Measurements from ENCODE around the gene ALLC. TPM values are rescaled to one million over a fixed set of nuclear protein-coding genes. Genes with fewer than 3 reads are reported as not detected.
"Not testable (repeated sequence)": the region's sequence is repeated elsewhere in the genome, so short reads cannot be mapped to it uniquely, and the experiment has no call there.

Gene ALLC
- total RNA-seq, 1 donor from 2014 or later, result not detected

- peak; percentile 65 for DNase-seq (ENCODE audit: extremely low spot score, unreplicated experiment)
- no peaks in the 10 kb centered on the region for H3K36me3 Mint-ChIP-seq (ENCODE audit: unreplicated experiment)
- H3K9me3 Mint-ChIP-seq (ENCODE audit: unreplicated experiment), result no peaks in the 10 kb centered on the region
- H3K4me3 Mint-ChIP-seq (ENCODE audit: unreplicated experiment), result no peak overlapping the region
- H3K4me1 Mint-ChIP-seq (ENCODE audit: unreplicated experiment), result no peaks in the 10 kb centered on the region
- H3K27ac Mint-ChIP-seq (ENCODE audit: unreplicated experiment), result no peak overlapping the region
- peaks cover 3% of the 10 kb centered on the region for H3K27me3 Mint-ChIP-seq (ENCODE audit: unreplicated experiment)
- TF ChIP-seq CTCF (IDR thresholded peaks at IDR 0.05), result no peak
Observed at GRCh38 chr2:3611589-3611988, 46.4 kb upstream of the ALLC start.

- Mint-ChIP-seq H3K9me3 (ENCODE audit: unreplicated experiment) (no peaks in the 10 kb centered on the region), H3K27ac (ENCODE audit: unreplicated experiment) (no peak overlapping the region), H3K4me3 (ENCODE audit: unreplicated experiment) (no peak overlapping the region), H3K36me3 (ENCODE audit: unreplicated experiment) (no peaks in the 10 kb centered on the region), H3K4me1 (ENCODE audit: unreplicated experiment) (no peaks in the 10 kb centered on the region), H3K27me3 (ENCODE audit: unreplicated experiment) (peaks cover 3% of the 10 kb centered on the region)
- no peak for TF ChIP-seq CTCF (IDR thresholded peaks at IDR 0.05)
- DNase-seq (ENCODE audit: extremely low spot score, unreplicated experiment), result peak; percentile 81
Observed at GRCh38 chr2:3612639-3613523, 45.1 kb upstream of the ALLC start.

- no peaks in the 10 kb centered on the region for H3K36me3 Mint-ChIP-seq (ENCODE audit: unreplicated experiment)
- no peaks in the 10 kb centered on the region for H3K9me3 Mint-ChIP-seq (ENCODE audit: unreplicated experiment)
- no peak overlapping the region for H3K27ac Mint-ChIP-seq (ENCODE audit: unreplicated experiment)
- no peak overlapping the region for H3K4me3 Mint-ChIP-seq (ENCODE audit: unreplicated experiment)
- DNase-seq (ENCODE audit: extremely low spot score, unreplicated experiment), result peak; percentile 56
- H3K27me3 Mint-ChIP-seq (ENCODE audit: unreplicated experiment), result peaks cover 4% of the 10 kb centered on the region
- no peaks in the 10 kb centered on the region for H3K4me1 Mint-ChIP-seq (ENCODE audit: unreplicated experiment)
- TF ChIP-seq CTCF (IDR thresholded peaks at IDR 0.05), result no peak
Observed at GRCh38 chr2:3613524-3613905, 44.5 kb upstream of the ALLC start.

- not testable (repeated sequence) for H3K4me1 Mint-ChIP-seq (ENCODE audit: unreplicated experiment); H3K9me3 Mint-ChIP-seq (ENCODE audit: unreplicated experiment); DNase-seq (ENCODE audit: extremely low spot score, unreplicated experiment); H3K27ac Mint-ChIP-seq (ENCODE audit: unreplicated experiment); H3K4me3 Mint-ChIP-seq (ENCODE audit: unreplicated experiment); H3K36me3 Mint-ChIP-seq (ENCODE audit: unreplicated experiment)
- H3K27me3 Mint-ChIP-seq (ENCODE audit: unreplicated experiment), result peaks cover 11% of the 10 kb centered on the region
Observed at GRCh38 chr2:3614743-3615142, 43.3 kb upstream of the ALLC start.

- not testable (repeated sequence) for H3K27ac Mint-ChIP-seq (ENCODE audit: unreplicated experiment); H3K4me1 Mint-ChIP-seq (ENCODE audit: unreplicated experiment); H3K4me3 Mint-ChIP-seq (ENCODE audit: unreplicated experiment); H3K36me3 Mint-ChIP-seq (ENCODE audit: unreplicated experiment); H3K9me3 Mint-ChIP-seq (ENCODE audit: unreplicated experiment)
- H3K27me3 Mint-ChIP-seq (ENCODE audit: unreplicated experiment), result peaks cover 16% of the 10 kb centered on the region
- peak; percentile 78 for DNase-seq (ENCODE audit: extremely low spot score, unreplicated experiment)
Observed at GRCh38 chr2:3615541-3616200, 42.3 kb upstream of the ALLC start.

GRCh38 chr2:3616435-3617197, 41.4 kb upstream of the ALLC start:
- not testable (repeated sequence) for H3K27ac Mint-ChIP-seq (ENCODE audit: unreplicated experiment); H3K36me3 Mint-ChIP-seq (ENCODE audit: unreplicated experiment); H3K9me3 Mint-ChIP-seq (ENCODE audit: unreplicated experiment); H3K4me3 Mint-ChIP-seq (ENCODE audit: unreplicated experiment); H3K4me1 Mint-ChIP-seq (ENCODE audit: unreplicated experiment)
- DNase-seq (ENCODE audit: extremely low spot score, unreplicated experiment), result peak; percentile 73
- H3K27me3 Mint-ChIP-seq (ENCODE audit: unreplicated experiment), result peaks cover 20% of the 10 kb centered on the region
